ENCODE data around the gene CHL1.

The CHL1 gene

GRCh38 chr3:288417-288816 lies 91.9 kb downstream of the CHL1 start:
- Histone ChIP-seq H3K36me3 (no peaks in the 10 kb centered on the region), H3K4me3 (no peak overlapping the region), H3K4me1 (no peaks in the 10 kb centered on the region), H3K9me3 (no peaks in the 10 kb centered on the region), H3K27me3 (no peaks in the 10 kb centered on the region), H3K27ac (no peak overlapping the region)
- no peak for TF ChIP-seq CTCF (IDR thresholded peaks at IDR 0.05)
- DNase-seq = no peak
- intact Hi-C loops (cut with DNase I; ENCODE audit: low total_unique reads) = no loop called here

- intact Hi-C loops (cut with DNase I; ENCODE audit: low total_unique reads) = no loop called here
- H3K27ac ChIP-seq = no peak overlapping the region
- no peak for TF ChIP-seq CTCF (IDR thresholded peaks at IDR 0.05)
- no peaks in the 10 kb centered on the region for H3K36me3 ChIP-seq
- H3K4me3 ChIP-seq = no peak overlapping the region
- H3K4me1 ChIP-seq = no peaks in the 10 kb centered on the region
- no peaks in the 10 kb centered on the region for H3K27me3 ChIP-seq
- no peak for DNase-seq
- H3K9me3 ChIP-seq = no peaks in the 10 kb centered on the region
These were observed 94.5 kb downstream of the CHL1 start for GRCh38 chr3:291028-291427.

GRCh38 chr3:291646-292436 lies 95.3 kb downstream of the CHL1 start:
- Histone ChIP-seq H3K27me3 (no peaks in the 10 kb centered on the region), H3K4me3 (no peak overlapping the region), H3K9me3 (no peaks in the 10 kb centered on the region), H3K4me1 (no peaks in the 10 kb centered on the region), H3K27ac (no peak overlapping the region), H3K36me3 (no peaks in the 10 kb centered on the region)
- intact Hi-C loops (cut with DNase I; ENCODE audit: low total_unique reads) = no loop called here
- no peak for TF ChIP-seq CTCF (IDR thresholded peaks at IDR 0.05)
- DNase-seq = no peak

- Histone ChIP-seq H3K4me3 (no peak overlapping the region), H3K4me1 (no peaks in the 10 kb centered on the region), H3K9me3 (no peaks in the 10 kb centered on the region), H3K27me3 (no peaks in the 10 kb centered on the region), H3K27ac (no peak overlapping the region), H3K36me3 (no peaks in the 10 kb centered on the region)
- intact Hi-C loops (cut with DNase I; ENCODE audit: low total_unique reads) = no loop called here
- DNase-seq = no peak
- TF ChIP-seq CTCF (IDR thresholded peaks at IDR 0.05) = no peak
These were observed 97.5 kb downstream of the CHL1 start for GRCh38 chr3:294096-294495.

GRCh38 chr3:294581-294980 lies 98.0 kb downstream of the CHL1 start:
- Histone ChIP-seq H3K36me3 (no peaks in the 10 kb centered on the region), H3K9me3 (no peaks in the 10 kb centered on the region), H3K4me3 (no peak overlapping the region), H3K27me3 (no peaks in the 10 kb centered on the region), H3K27ac (no peak overlapping the region), H3K4me1 (no peaks in the 10 kb centered on the region)
- DNase-seq = no peak
- intact Hi-C loops (cut with DNase I; ENCODE audit: low total_unique reads) = no loop called here
- TF ChIP-seq CTCF (IDR thresholded peaks at IDR 0.05) = no peak
